Endometrial microvascular endothelial cells (primary cell): ENCODE data around the gene TMEM121. TPM values are rescaled to one million over a fixed set of nuclear protein-coding genes. Genes with fewer than 3 reads are reported as not detected.
"Not testable (repeated sequence)": the region's sequence is repeated elsewhere in the genome, so short reads cannot be mapped to it uniquely, and the experiment has no call there.

Experiments used
- in situ Hi-C: cut with HindIII; loops from 2 replicates; pipeline ENCODE4 v1.10.0; 2017; ENCODE audit warnings: low sequenced_read_pairs, low pct_unique_long_range_greater_than_20kb; ENCODE audit errors: inconsistent ontology term
- total RNA-seq: library from RNA; depleted of rRNA; stranded (reverse); fragments of >200 nt; gene quantifications from one replicate; pipeline ENCODE4 v1.2.3, GENCODE V29; 2015; ENCODE audit errors: inconsistent ontology term

The TMEM121 gene
- total RNA-seq, 1 donor from 2014 or later, result 2.9 TPM

GRCh38 chr14:105577314-105577861 lies 51.0 kb downstream of the TMEM121 start:
- in situ Hi-C loops, result no loop called here

- in situ Hi-C loops, result no loop called here
Measured at GRCh38 chr14:105578070-105578469, 51.7 kb downstream of the TMEM121 start.

GRCh38 chr14:105579221-105579620 lies 52.8 kb downstream of the TMEM121 start:
- in situ Hi-C loops, result not testable (repeated sequence)

Other genes starting within 250 kb of the TMEM121 start
- gene BRF1, start 225.6 kb upstream of the TMEM121 start, total RNA-seq, result 32.7 TPM
- gene PACS2, start 211.8 kb upstream of the TMEM121 start, total RNA-seq, result 52.4 TPM
- gene TEX22, start 128.0 kb upstream of the TMEM121 start, total RNA-seq, result not detected
- gene MTA1, start 106.8 kb upstream of the TMEM121 start, total RNA-seq, result 54.6 TPM
- 262 TPM for gene CRIP2, start 51.8 kb upstream of the TMEM121 start, total RNA-seq
- gene CRIP1, start 39.7 kb upstream of the TMEM121 start, total RNA-seq, result not detected
- gene TEDC1, start 35.3 kb upstream of the TMEM121 start, total RNA-seq, result 24.6 TPM